Tibial nerve (tissue), 3 donors: ENCODE results near the gene CLCF1.

Source experiments
- CTCF ChIP-seq, 5 experiments: fragments of 200-600 bp in 3 of 5; fragments of 450-650 bp in 2 of 5; sonication (generic) in 3 of 5; IDR thresholded peaks; one replicate each; pipeline ENCODE4 v1.5.1; 2016 to 2019; ENCODE audit warnings: antibody characterized with exemption in 5 of 5, mild to moderate bottlenecking in 3 of 5, moderate library complexity in 2 of 5
- POLR2A ChIP-seq, 2 donors: fragments of 450-650 bp; IDR thresholded peaks; one replicate each; pipeline ENCODE4 v1.6.1; 2017; ENCODE audit warnings: antibody characterized with exemption in 2 of 2, mild to moderate bottlenecking in 2 of 2, moderate library complexity in 2 of 2

- no peak for TF ChIP-seq CTCF (IDR thresholded peaks at IDR 0.05)
- no peak for TF ChIP-seq POLR2A (IDR thresholded peaks at IDR 0.05)
These were observed 25.5 kb upstream of the CLCF1 start for GRCh38 chr11:67398661-67399563.
